Gastrocnemius medialis (tissue), 4 donors: ENCODE data around the gene CAB39. TPM values are rescaled to one million over a fixed set of nuclear protein-coding genes. Genes with fewer than 3 reads are reported as not detected.
A peak's percentile ranks its signal among the peaks of the same experiment; 100 is the strongest.

Experiments
- ATAC-seq, 2 donors: fragments of 150-250 bp; one replicate each; pipeline ENCODE4 v1.9.1; 2016
- DNase-seq, 2 donors: peaks; one replicate each; pipeline ENCODE4 v3.0.0-alpha.2; 2019
- H3K27ac ChIP-seq, 4 donors: fragments of 200-600 bp; sonication (generic); 1 replicate in 1 of 4; 2 replicates in 3 of 4; pipeline ENCODE4 v1.5.1; 2016 to 2018; ENCODE audit warnings: mild to moderate bottlenecking in 2 of 4, moderate library complexity in 1 of 4
- H3K27me3 ChIP-seq, 3 donors: fragments of 200-600 bp; sonication (generic) in 2 of 3; 1 replicate in 1 of 3; 2 replicates in 2 of 3; pipeline versions ENCODE4 v1.5.1 to v1.6.0; 2016 to 2019; ENCODE audit warnings: mild to moderate bottlenecking in 1 of 3, moderate library complexity in 1 of 3
- H3K36me3 ChIP-seq, 2 donors: fragments of 200-600 bp; sonication (generic) in 1 of 2; one replicate each; pipeline ENCODE4 v1.5.1; 2017 to 2018
- H3K4me1 ChIP-seq, 2 donors: fragments of 200-600 bp; sonication (generic) in 1 of 2; one replicate each; pipeline ENCODE4 v1.5.1; 2016 to 2017; ENCODE audit warnings: mild to moderate bottlenecking in 2 of 2
- H3K4me3 ChIP-seq, 4 donors: fragments of 200-600 bp; sonication (generic) in 3 of 4; 1 replicate in 1 of 4; 2 replicates in 3 of 4; pipeline ENCODE4 v1.5.1; 2016 to 2019; ENCODE audit warnings: mild to moderate bottlenecking in 2 of 4
- H3K9me3 ChIP-seq, 3 donors: fragments of 200-600 bp; sonication (generic) in 2 of 3; 1 replicate in 1 of 3; 2 replicates in 2 of 3; pipeline ENCODE4 v1.5.1; 2016 to 2019
- CTCF ChIP-seq, 5 experiments: fragments of 450-650 bp in 3 of 5; fragments of 200-600 bp in 2 of 5; sonication (generic) in 2 of 5; IDR thresholded peaks in 4 of 5; conservative IDR thresholded peaks in 1 of 5; 1 replicate in 4 of 5; 2 replicates in 1 of 5; pipeline ENCODE4 v1.5.1; 2016 to 2019; ENCODE audit warnings: antibody characterized with exemption in 5 of 5, mild to moderate bottlenecking in 3 of 5, moderate library complexity in 3 of 5
- POLR2A ChIP-seq, 2 donors: fragments of 450-650 bp; IDR thresholded peaks; one replicate each; pipeline ENCODE4 v1.6.1; 2017; ENCODE audit warnings: antibody characterized with exemption in 2 of 2, mild to moderate bottlenecking in 2 of 2, moderate library complexity in 2 of 2
- in situ Hi-C, 4 donors: fragments of 200-750 bp; cut with MboI; loops; one replicate each; pipeline versions ENCODE4 v1.15.0 to v1.8.0; 2017; ENCODE audit warnings: low sequenced_read_pairs in 4 of 4
- intact Hi-C: fragments of 100-400 bp; cut with DNase I; formaldehyde crosslinking; loops from one replicate; pipeline ENCODE4 v1.15.1; 2023; ENCODE audit warnings: low total_unique reads
- total RNA-seq, 4 donors: library from RNA; depleted of rRNA; stranded (reverse); fragments of >200 nt; gene quantifications; one replicate each; pipeline versions ENCODE4 v1.1.0 to v1.2.3, GENCODE V29; 2016

CAB39 gene
- total RNA-seq, 4 donors from 2014 or later, result 93.9 to 211 (median 133) TPM

DNA sequence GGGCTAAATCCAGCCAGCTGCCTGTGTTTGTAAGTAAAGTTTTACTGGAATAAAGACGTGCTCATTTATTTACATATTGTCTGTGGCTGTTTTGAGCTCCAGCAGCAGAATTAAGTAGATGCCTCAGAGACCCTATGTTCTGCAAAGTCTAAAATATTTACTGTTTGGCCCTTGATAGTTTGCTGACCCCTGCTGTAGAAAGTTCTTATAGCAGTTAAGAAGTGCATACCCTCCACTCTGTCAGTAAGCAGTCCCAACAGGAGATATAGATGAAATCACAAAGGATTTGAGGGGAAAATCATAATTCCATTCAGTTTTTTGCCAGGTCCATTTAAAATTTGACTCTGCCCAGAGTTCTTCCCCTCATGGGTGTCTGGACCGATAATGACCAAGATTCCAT is 102.0 kb downstream of the CAB39 start:
- no peaks in the 10 kb centered on the region for H3K9me3 ChIP-seq

DNA sequence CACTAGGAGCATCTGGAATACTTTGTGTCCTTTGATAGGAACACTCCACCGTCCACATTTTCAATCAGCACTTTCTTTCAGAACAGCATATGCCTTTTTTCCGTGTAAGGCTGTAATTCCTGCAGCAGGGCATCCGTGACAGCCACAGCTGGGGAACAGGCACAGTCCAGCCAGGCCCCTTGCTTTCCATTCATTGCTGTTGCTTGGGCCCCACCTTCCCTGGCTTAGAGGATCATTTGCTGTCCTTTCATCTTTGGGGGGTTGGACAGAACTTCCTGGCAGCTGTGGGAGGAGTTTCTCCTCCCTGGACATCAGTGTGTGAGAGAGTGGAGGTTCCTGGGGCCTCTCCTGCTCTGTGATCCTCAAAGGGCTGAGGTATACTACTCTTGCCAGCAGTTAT is 102.4 kb downstream of the CAB39 start:
- no peak for ATAC-seq
- no peak overlapping the region for H3K4me3 ChIP-seq
- DNase-seq, result no peak
- peaks cover 0 to 58% of the 10 kb centered on the region in 2 donors for H3K36me3 ChIP-seq
- no peak for TF ChIP-seq CTCF (IDR thresholded peaks at IDR 0.05 in 4 of 5, conservative IDR thresholded peaks at IDR 0.05 in 1 of 5)
- no peak for TF ChIP-seq POLR2A (IDR thresholded peaks at IDR 0.05)
- H3K27me3 ChIP-seq, result no peaks in the 10 kb centered on the region
- in situ Hi-C loops (no loop called here), intact Hi-C loops (no loop called here)
- H3K27ac ChIP-seq, result no peak overlapping the region
- peaks cover 15 to 16% of the 10 kb centered on the region in 2 donors for H3K4me1 ChIP-seq
- H3K9me3 ChIP-seq, result no peaks in the 10 kb centered on the region

More for the DNA sequence above, 102.0 kb downstream of the CAB39 start:
- peaks cover 0 to 53% of the 10 kb centered on the region in 2 donors for H3K36me3 ChIP-seq
- intact Hi-C loops (loop anchor here (5.0 kb wide), 1 partner anchor 147 kb away; no protein-coding TSS in a partner anchor), in situ Hi-C loops (no loop called here)
- peaks cover 15 to 16% of the 10 kb centered on the region in 2 donors for H3K4me1 ChIP-seq
- TF ChIP-seq POLR2A (IDR thresholded peaks at IDR 0.05), result no peak
- peak in 3 of 5 experiments; percentile 4 to 33 (median 18) for TF ChIP-seq CTCF (IDR thresholded peaks at IDR 0.05 in 4 of 5, conservative IDR thresholded peaks at IDR 0.05 in 1 of 5)
- no peak overlapping the region for H3K27ac ChIP-seq
- no peak for ATAC-seq
- no peak overlapping the region for H3K4me3 ChIP-seq
- H3K27me3 ChIP-seq, result no peaks in the 10 kb centered on the region
- DNase-seq, result no peak

- H3K4me1 ChIP-seq, result peaks cover 8 to 9% of the 10 kb centered on the region in 2 donors
- H3K9me3 ChIP-seq, result no peaks in the 10 kb centered on the region
- TF ChIP-seq CTCF (IDR thresholded peaks at IDR 0.05 in 4 of 5, conservative IDR thresholded peaks at IDR 0.05 in 1 of 5), result no peak
- no peak for TF ChIP-seq POLR2A (IDR thresholded peaks at IDR 0.05)
- H3K36me3 ChIP-seq, result peaks cover 0 to 48% of the 10 kb centered on the region in 2 donors
- intact Hi-C loops, result no loop called here
- no peak for ATAC-seq
- no peak for DNase-seq
- in situ Hi-C loops, result no loop called here
- peak overlapping the region in 1 of 4 donors; percentile 4 for H3K27ac ChIP-seq
- no peaks in the 10 kb centered on the region for H3K27me3 ChIP-seq
- H3K4me3 ChIP-seq, result no peak overlapping the region
These were observed 104.1 kb downstream of the CAB39 start for GRCh38 chr2:230816735-230817134.

DNA sequence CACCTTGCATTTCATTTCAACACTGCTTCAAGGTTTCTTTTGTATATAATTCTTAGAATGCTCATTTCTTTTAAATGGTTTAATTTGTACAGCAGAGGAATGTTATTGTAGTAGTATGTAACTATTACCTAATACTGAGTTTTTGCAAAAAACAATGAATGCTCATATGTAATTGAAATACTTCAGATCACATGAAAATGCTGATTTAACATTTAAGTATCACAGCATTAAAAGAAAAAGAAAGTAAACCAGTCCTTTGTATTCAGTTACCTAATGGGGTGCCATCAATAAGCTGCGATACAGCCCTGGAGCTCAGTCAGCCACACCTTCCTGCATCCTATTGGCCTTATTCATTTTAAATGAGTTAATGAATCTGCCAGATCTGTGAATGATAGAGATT is 106.8 kb downstream of the CAB39 start:
- no peak overlapping the region for H3K4me3 ChIP-seq
- ATAC-seq (no peak), DNase-seq (no peak)
- H3K36me3 ChIP-seq, result peaks cover 0 to 43% of the 10 kb centered on the region in 2 donors
- TF ChIP-seq POLR2A (IDR thresholded peaks at IDR 0.05) (no peak), CTCF (IDR thresholded peaks at IDR 0.05 in 4 of 5, conservative IDR thresholded peaks at IDR 0.05 in 1 of 5) (no peak)
- no peaks in the 10 kb centered on the region for H3K27me3 ChIP-seq
- peaks cover 0 to 4% of the 10 kb centered on the region in 2 donors for H3K4me1 ChIP-seq
- in situ Hi-C loops (no loop called here), intact Hi-C loops (no loop called here)
- H3K9me3 ChIP-seq, result no peaks in the 10 kb centered on the region
- H3K27ac ChIP-seq, result no peak overlapping the region
